ENCODE measurements around the gene AHI1. TPM values are rescaled to one million over a fixed set of nuclear protein-coding genes. Genes with fewer than 3 reads are reported as not detected.

Gene AHI1
- total RNA-seq, 4 donors from 2014 or later, result 9.2 to 16.5 (median 11.7) TPM

DNA sequence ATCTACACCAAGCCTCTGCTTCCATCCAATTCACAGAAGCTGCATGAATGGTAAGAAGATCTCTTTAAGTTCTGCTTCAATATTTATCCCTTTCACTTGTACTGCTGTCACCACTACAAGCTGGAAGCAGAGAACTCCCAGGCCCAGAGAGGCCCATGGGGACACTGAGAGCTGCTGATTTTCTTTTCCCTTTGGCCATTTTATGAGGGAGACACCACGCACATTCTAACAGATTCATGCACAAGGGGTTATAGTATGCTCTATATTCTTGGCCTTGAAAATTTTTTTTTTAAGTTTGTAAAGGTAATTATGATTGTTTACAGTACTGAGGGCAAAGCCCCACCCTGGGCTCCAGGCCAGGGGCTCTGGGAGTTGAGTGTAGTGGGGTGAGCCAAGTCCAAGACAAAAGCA is 228.1 kb downstream of the AHI1 start:
- WGBS, 2 donors, result 77 to 89% methylated on average over 1 of the region's 1 CpG
- TF ChIP-seq, protein P1, sequence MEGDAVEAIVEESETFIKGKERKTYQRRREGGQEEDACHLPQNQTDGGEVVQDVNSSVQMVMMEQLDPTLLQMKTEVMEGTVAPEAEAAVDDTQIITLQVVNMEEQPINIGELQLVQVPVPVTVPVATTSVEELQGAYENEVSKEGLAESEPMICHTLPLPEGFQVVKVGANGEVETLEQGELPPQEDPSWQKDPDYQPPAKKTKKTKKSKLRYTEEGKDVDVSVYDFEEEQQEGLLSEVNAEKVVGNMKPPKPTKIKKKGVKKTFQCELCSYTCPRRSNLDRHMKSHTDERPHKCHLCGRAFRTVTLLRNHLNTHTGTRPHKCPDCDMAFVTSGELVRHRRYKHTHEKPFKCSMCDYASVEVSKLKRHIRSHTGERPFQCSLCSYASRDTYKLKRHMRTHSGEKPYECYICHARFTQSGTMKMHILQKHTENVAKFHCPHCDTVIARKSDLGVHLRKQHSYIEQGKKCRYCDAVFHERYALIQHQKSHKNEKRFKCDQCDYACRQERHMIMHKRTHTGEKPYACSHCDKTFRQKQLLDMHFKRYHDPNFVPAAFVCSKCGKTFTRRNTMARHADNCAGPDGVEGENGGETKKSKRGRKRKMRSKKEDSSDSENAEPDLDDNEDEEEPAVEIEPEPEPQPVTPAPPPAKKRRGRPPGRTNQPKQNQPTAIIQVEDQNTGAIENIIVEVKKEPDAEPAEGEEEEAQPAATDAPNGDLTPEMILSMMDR (IDR thresholded peaks at IDR 0.05), result no peak
- no peak overlapping the region for H3K4me3 ChIP-seq (ENCODE audit: low read depth, poor library complexity, severe bottlenecking)
- intact Hi-C loops (cut with DNase I; ENCODE audit: low total_unique reads), result no loop called here
- DNase-seq (ENCODE audit: low spot score in 2 of 2), result no peak

DNA sequence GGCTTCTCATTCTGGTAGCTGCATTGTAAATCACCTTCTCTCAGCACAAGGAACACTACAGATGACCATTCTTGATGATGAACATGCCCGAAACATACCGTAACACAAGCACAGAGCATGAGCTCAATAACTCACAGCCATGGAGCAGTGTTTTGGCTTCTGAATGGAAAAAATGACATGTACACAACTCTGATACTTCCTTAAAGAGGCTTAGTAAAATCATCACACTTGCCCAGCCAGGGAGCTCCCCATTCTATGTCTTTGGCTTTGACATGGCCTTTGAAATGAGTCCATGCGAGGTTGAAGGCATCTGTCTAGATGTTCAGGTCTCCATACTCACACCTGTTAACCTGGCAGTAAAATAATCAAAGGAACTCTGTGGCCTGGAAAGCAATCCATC is 228.8 kb downstream of the AHI1 start:
- no peak overlapping the region for H3K4me3 ChIP-seq (ENCODE audit: low read depth, poor library complexity, severe bottlenecking)
- intact Hi-C loops (cut with DNase I; ENCODE audit: low total_unique reads), result no loop called here
- WGBS, 2 donors, result 86 to 95% methylated on average over 3 of the region's 3 CpGs
- DNase-seq (ENCODE audit: low spot score in 2 of 2), result no peak
- no peak for TF ChIP-seq POLR2A (IDR thresholded peaks at IDR 0.05)
- TF ChIP-seq, protein P1 (IDR thresholded peaks at IDR 0.05), result no peak

DNA sequence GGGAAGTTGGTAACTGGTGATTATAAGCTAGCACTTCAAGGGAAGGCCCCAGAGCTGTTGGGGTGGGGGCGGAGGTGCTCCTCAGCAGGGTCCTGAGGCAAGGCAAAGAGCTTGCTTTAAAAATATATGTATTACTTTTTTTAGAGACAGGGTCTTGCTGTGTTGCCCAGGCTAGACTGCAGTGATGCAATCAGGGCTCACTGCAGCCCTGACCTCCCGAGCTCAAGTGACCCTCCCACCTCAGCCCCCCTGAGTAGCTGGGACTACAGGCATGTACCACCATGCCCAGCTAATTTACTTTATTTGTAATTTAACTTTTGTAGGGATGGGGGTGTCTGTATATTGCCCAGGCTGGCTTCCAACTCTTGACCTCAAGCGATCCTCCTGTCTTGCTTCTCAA is 229.3 kb downstream of the AHI1 start:
- 87 to 95% methylated on average over 3 of the region's 3 CpGs for WGBS, 2 donors
- no peak overlapping the region for H3K4me3 ChIP-seq (ENCODE audit: low read depth, poor library complexity, severe bottlenecking)
- no peak for DNase-seq (ENCODE audit: low spot score in 2 of 2)
- intact Hi-C loops (cut with DNase I; ENCODE audit: low total_unique reads), result no loop called here
- TF ChIP-seq, protein P1 (IDR thresholded peaks at IDR 0.05), result no peak
- TF ChIP-seq POLR2A (IDR thresholded peaks at IDR 0.05), result no peak

DNA sequence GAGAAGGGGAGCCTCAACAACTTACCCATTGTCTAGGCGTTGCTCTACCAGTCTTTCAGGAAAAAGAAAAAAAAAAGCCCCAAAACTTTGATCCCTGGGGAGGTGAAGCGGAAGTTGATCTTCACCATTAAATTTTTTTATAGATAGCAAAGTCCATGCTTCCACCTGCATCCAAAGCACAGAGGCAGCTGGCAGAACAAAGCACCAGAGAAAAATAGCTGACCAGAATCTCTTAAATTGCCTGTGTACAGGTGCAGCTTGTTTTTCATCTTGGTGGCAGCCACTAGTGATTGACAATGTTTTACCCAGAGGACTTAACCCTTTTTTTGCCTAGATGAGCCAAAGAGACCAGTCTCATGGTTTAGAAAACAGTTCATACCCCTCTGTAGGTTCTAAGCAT is 230.5 kb downstream of the AHI1 start:
- 70 to 71% methylated on average over 2 of the region's 2 CpGs for WGBS, 2 donors
- TF ChIP-seq, protein P1 (IDR thresholded peaks at IDR 0.05), result no peak
- TF ChIP-seq POLR2A (IDR thresholded peaks at IDR 0.05), result no peak
- intact Hi-C loops (cut with DNase I; ENCODE audit: low total_unique reads), result no loop called here
- no peak for DNase-seq (ENCODE audit: low spot score in 2 of 2)
- no peak overlapping the region for H3K4me3 ChIP-seq (ENCODE audit: low read depth, poor library complexity, severe bottlenecking)

DNA sequence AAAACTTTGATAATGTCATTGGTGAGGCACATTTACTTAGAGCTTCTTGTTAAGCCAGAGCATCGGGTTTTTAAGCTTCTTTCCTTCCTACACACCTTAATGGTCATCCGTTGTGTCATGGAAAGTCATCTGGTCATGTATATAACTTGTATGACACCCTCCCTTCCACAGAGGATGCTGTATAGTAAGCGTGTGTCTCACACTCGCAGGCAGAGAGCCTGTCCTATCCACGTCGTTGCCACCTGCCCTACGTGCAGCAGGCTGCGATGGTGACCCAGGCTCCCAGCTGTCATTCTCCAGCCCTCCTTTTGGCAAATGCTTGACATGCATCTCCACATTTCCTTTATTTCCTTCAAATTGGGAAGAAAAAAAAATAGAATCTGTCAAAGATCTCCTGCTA is 230.9 kb downstream of the AHI1 start:
- no peak overlapping the region for H3K4me3 ChIP-seq (ENCODE audit: low read depth, poor library complexity, severe bottlenecking)
- DNase-seq (ENCODE audit: low spot score in 2 of 2), result no peak
- intact Hi-C loops (cut with DNase I; ENCODE audit: low total_unique reads), result no loop called here
- no peak for TF ChIP-seq POLR2A (IDR thresholded peaks at IDR 0.05)
- TF ChIP-seq, protein P1 (IDR thresholded peaks at IDR 0.05), result no peak
- WGBS, 2 donors, result 85 to 89% methylated on average over 8 of the region's 8 CpGs

DNA sequence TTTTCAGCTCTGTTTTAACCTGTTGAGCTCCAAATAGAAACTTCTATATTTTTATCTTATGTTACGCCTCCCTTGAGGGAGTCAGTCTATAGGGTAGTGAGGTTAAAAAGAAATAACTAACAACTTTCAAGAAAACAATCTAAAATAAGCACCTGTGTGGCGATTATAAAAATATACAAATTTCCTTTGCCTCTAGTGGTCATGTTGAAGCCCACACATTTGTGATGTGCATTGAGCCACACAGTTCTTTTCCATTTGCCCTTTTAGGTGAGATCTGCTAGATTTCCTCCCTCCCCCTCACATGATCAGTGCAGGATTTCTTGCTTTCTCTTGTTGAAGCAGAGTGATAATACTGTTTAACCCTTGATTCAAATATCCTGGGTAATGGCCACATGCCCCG is 232.3 kb downstream of the AHI1 start:
- 95% methylated on average over 3 of the region's 3 CpGs for WGBS, 2 donors

More for the DNA sequence above, 232.3 kb downstream of the AHI1 start:
- TF ChIP-seq, protein P1 (IDR thresholded peaks at IDR 0.05), result no peak
- TF ChIP-seq POLR2A (IDR thresholded peaks at IDR 0.05), result no peak
- intact Hi-C loops (cut with DNase I; ENCODE audit: low total_unique reads), result no loop called here
- no peak for DNase-seq (ENCODE audit: low spot score in 2 of 2)
- H3K4me3 ChIP-seq (ENCODE audit: low read depth, poor library complexity, severe bottlenecking), result no peak overlapping the region
